ENCODE measurements around the gene PHETA1. TPM values are rescaled to one million over a fixed set of nuclear protein-coding genes. Genes with fewer than 3 reads are reported as not detected.

PHETA1 gene, protein sequence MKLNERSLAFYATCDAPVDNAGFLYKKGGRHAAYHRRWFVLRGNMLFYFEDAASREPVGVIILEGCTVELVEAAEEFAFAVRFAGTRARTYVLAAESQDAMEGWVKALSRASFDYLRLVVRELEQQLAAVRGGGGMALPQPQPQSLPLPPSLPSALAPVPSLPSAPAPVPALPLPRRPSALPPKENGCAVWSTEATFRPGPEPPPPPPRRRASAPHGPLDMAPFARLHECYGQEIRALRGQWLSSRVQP
- 6.0 and 6.8 TPM in 2 replicates for total RNA-seq

DNA sequence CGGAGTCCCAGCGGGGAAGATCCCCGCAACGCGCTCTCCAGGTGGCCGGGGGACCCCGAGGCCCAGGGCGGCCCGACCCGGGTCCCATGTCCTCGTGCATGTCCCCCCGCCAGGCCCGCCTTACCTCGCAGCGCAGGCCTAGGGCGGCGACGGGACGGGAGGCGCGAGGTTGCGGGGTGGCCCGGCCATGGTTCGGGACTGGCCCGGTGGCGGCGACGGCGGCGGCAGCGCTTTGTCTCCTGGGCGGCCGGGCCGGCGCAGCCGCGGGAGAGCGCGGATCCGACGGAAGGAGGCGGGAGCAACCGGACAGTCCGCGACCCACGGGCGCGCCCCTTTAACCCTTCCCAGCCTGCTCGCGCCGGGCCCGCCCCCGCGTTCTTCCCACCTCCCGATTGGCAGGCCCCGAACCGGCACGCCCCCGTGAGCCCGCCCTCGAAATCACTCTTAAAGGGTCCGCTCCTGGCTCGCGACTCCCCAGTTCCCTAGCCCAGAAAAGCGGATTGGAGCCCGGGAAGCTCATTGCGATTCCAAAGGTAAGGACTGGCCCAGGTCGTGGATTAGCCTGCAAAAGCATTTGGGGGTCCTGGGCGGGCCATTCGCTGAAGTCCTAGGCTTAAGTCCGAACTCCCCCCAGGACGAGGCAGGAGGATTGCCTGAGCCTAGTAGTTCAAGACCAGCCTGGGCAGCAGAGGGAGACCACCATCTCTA lies at the start of gene PHETA1:
Gene PHETA1, minus strand, starts transcription at position 308 of the 708 bp plus-strand sequence. CDS start 5,668 bp downstream, outside the sequence.

DNA sequence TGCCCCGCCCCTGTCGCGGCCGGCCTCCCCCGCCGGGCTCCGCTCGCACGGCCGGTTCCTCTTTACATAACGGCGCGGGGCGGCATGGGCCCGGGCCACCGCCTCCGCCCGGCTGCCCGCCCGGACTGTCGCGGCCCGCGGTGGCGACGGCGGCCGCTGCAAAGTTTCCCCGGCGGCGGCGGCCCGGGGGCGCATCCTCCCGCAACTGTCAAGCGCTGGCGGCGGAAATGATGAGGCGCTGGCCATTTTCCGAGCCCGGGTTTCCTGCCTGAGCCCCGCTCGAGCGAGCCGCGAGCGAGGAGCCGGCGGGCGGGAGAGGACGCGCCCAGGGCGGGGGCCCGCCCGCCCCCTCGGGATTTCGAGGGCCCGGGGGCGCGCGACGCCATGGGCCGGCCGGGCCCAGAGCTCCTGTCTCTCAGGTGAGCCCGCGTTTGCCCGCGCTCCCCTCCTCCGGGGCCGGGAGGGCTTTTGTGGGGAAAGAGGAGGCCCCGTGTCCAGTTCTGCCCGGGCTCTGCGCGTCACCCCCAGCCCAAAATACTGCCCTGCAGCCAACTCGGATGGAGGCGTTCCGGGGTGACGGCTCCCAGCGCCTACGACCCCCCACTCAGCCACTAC lies 37.1 kb upstream of the PHETA1 start, which contains the start of gene SH2B3:
Gene SH2B3, plus strand, starts transcription at position 65 of the 615 bp plus-strand sequence. CDS start 12,223 bp downstream, outside the sequence.

Other genes starting within 250 kb of the PHETA1 start
- gene SH2B3, start 36.8 kb upstream of the PHETA1 start, total RNA-seq = 7.9 and 11.1 TPM in 2 replicates
- gene ATXN2, start 230.2 kb upstream of the PHETA1 start, total RNA-seq = 5.1 and 10.1 TPM in 2 replicates